SK-N-SH (cell line): ENCODE results near the gene LMBR1. TPM values are rescaled to one million over a fixed set of nuclear protein-coding genes. Genes with fewer than 3 reads are reported as not detected.

ENCODE experiments used
- CTCF ChIA-PET: fragments of 300-600, 350-600 bp; formaldehyde crosslinking; extraction: SDS; loops from one replicate; lab custom pipeline; 2021; lab: Yijun Ruan, JAX
- POLR2A ChIA-PET: fragments of 350-600 bp; sonication (Branson Sonifier 250); formaldehyde crosslinking; extraction: SDS; loops from one replicate; lab custom pipeline; 2020; ENCODE audit warnings: antibody characterized with exemption, inconsistent platforms; lab: Yijun Ruan, JAX
- DNase-seq: peaks from one replicate; pipeline ENCODE4 v3.0.0; 2012
- H2AFZ ChIP-seq: fragments of 200-600 bp; sonication (generic); 2 replicates; pipeline ENCODE4 v1.8.1; 2016; ENCODE audit warnings: antibody characterized with exemption, mild to moderate bottlenecking, low read depth
- H3F3A ChIP-seq: fragments of 200-600 bp; sonication (generic); replicated peaks from 2 replicates; pipeline ENCODE3; 2016; ENCODE audit warnings: antibody characterized with exemption, mild to moderate bottlenecking; ENCODE audit not compliant: insufficient read depth
- H3K27ac ChIP-seq, 2 experiments: fragments of 200-500 bp in 1 of 2; fragments of 200-600 bp in 1 of 2; sonication (Bioruptor generic) in 1 of 2; sonication (generic), shearing (Covaris generic) in 1 of 2; 2 replicates each; pipeline versions ENCODE4 v1.5.1 to v1.6.1; 2014 to 2016; ENCODE audit warnings: low read depth in 2 of 2, inconsistent platforms in 1 of 2, low read length in 1 of 2, mild to moderate bottlenecking in 1 of 2, mixed read lengths in 1 of 2
- H3K27me3 ChIP-seq: fragments of 200-600 bp; sonication (generic), shearing (Covaris generic); 2 replicates; pipeline ENCODE4 v1.6.1; 2016; ENCODE audit warnings: mixed run types; ENCODE audit not compliant: insufficient read depth
- H3K36me3 ChIP-seq, 2 experiments: fragments of 200-500 bp in 1 of 2; fragments of 200-600 bp in 1 of 2; sonication (Bioruptor generic) in 1 of 2; sonication (generic) in 1 of 2; replicated peaks in 1 of 2; 2 replicates each; pipeline versions ENCODE3 to v1.5.1; 2014 to 2016; ENCODE audit warnings: low read length in 1 of 2, mild to moderate bottlenecking in 1 of 2; ENCODE audit not compliant: insufficient read depth in 2 of 2, control insufficient read depth in 1 of 2
- H3K4me1 ChIP-seq, 2 experiments: fragments of 200-500 bp in 1 of 2; fragments of 200-600 bp in 1 of 2; sonication (Bioruptor generic) in 1 of 2; sonication (generic), shearing (Covaris generic) in 1 of 2; 2 replicates each; pipeline versions ENCODE4 v1.5.1 to v1.6.1; 2014 to 2016; ENCODE audit warnings: low read depth in 1 of 2, low read length in 1 of 2, mixed run types in 1 of 2; ENCODE audit not compliant: insufficient read depth in 2 of 2, control insufficient read depth in 1 of 2
- H3K4me2 ChIP-seq: fragments of 200-600 bp; sonication (generic), shearing (Covaris generic); 2 replicates; pipeline ENCODE4 v1.6.1; 2017; ENCODE audit warnings: mixed run types
- H3K4me3 ChIP-seq, 2 experiments: fragments of 200-500 bp in 1 of 2; fragments of 200-600 bp in 1 of 2; sonication (Bioruptor generic) in 1 of 2; sonication (generic), shearing (Covaris generic) in 1 of 2; 2 replicates each; pipeline versions ENCODE4 v1.5.1 to v1.8.1; 2014 to 2016; ENCODE audit warnings: low read depth in 2 of 2, inconsistent platforms in 1 of 2, low read length in 1 of 2, mild to moderate bottlenecking in 1 of 2, mixed read lengths in 1 of 2, moderate library complexity in 1 of 2
- H3K79me2 ChIP-seq: fragments of 200-600 bp; sonication (generic); 2 replicates; pipeline ENCODE4 v1.8.1; 2017; ENCODE audit warnings: mild to moderate bottlenecking; ENCODE audit not compliant: insufficient read depth
- H3K9ac ChIP-seq: fragments of 200-600 bp; sonication (generic); 2 replicates; pipeline ENCODE4 v1.6.1; 2017; ENCODE audit warnings: mixed run types
- H3K9me2 ChIP-seq: fragments of 200-600 bp; sonication (generic); 2 replicates; pipeline ENCODE4 v1.6.1; 2017; ENCODE audit warnings: mixed run types
- H3K9me3 ChIP-seq: fragments of 200-600 bp; sonication (generic); 2 replicates; pipeline ENCODE4 v1.6.1; 2017; ENCODE audit warnings: mixed run types, mild to moderate bottlenecking, moderate library complexity
- H4K20me1 ChIP-seq: fragments of 200-600 bp; sonication (generic); 2 replicates; pipeline ENCODE4 v1.6.1; 2017; ENCODE audit warnings: mild to moderate bottlenecking, mixed run types; ENCODE audit not compliant: insufficient read depth
- EP300 ChIP-seq, 2 experiments: IDR thresholded peaks; 2 replicates each; pipeline versions ENCODE4 v1.4.0 to v1.6.1; 2012; ENCODE audit warnings: borderline replicate concordance in 1 of 2, low read depth in 1 of 2, low read length in 1 of 2
- EZH2phosphoT487 ChIP-seq: fragments of 200-600 bp; sonication (generic); IDR thresholded peaks from 2 replicates; pipeline ENCODE4 v1.6.1; 2017; ENCODE audit warnings: low read depth, mixed run types, mild to moderate bottlenecking, antibody characterized with exemption, moderate library complexity, borderline replicate concordance
- GABPA ChIP-seq: IDR thresholded peaks from 2 replicates; pipeline ENCODE4 v1.4.0; 2012; ENCODE audit warnings: low read depth, mild to moderate bottlenecking
- GATA2 ChIP-seq: sonication (generic); formaldehyde crosslinking; IDR thresholded peaks from 2 replicates; pipeline ENCODE4 v1.5.0; 2020; ENCODE audit warnings: mild to moderate bottlenecking, missing genetic modification reagents
- MEF2A ChIP-seq: IDR thresholded peaks from 2 replicates; pipeline ENCODE4 v1.4.0; 2012; ENCODE audit warnings: low read depth, borderline replicate concordance
- MXI1 ChIP-seq: IDR thresholded peaks from 2 replicates; pipeline ENCODE4 v1.6.1; 2012; ENCODE audit warnings: mild to moderate bottlenecking, low read depth, low read length, improper control_type of control experiment
- NFIC ChIP-seq: IDR thresholded peaks from 2 replicates; pipeline ENCODE4 v1.4.0; 2012; ENCODE audit warnings: borderline replicate concordance
- NRF1 ChIP-seq: IDR thresholded peaks from 2 replicates; pipeline ENCODE4 v1.6.1; 2012; ENCODE audit warnings: low read depth, mild to moderate bottlenecking, low read length
- POLR2AphosphoS5 ChIP-seq: IDR thresholded peaks from 2 replicates; pipeline ENCODE4 v1.6.1; 2012; ENCODE audit warnings: low read depth, low read length
- SIN3A ChIP-seq: IDR thresholded peaks from 2 replicates; pipeline ENCODE4 v1.6.1; 2012; ENCODE audit warnings: low read depth, mild to moderate bottlenecking, low read length, moderate library complexity, borderline replicate concordance
- SMC3 ChIP-seq: IDR thresholded peaks from 2 replicates; pipeline ENCODE4 v1.6.1; 2012; ENCODE audit warnings: low read depth, low read length, improper control_type of control experiment
- TAF1 ChIP-seq: IDR thresholded peaks from 2 replicates; pipeline ENCODE4 v1.6.1; 2012; ENCODE audit warnings: low read depth, mild to moderate bottlenecking, low read length, moderate library complexity, borderline replicate concordance
- TEAD4 ChIP-seq: IDR thresholded peaks from 2 replicates; pipeline ENCODE4 v1.4.0; 2012; ENCODE audit warnings: mild to moderate bottlenecking, borderline replicate concordance; ENCODE audit not compliant: insufficient read depth
- WGBS: methylation state at CpG from one replicate; pipeline ENCODE4 v1.1.6; 2017; ENCODE audit warnings: low lambda C conversion rate; 5-methylcytosine and 5-hydroxymethylcytosine counted together
- polyA plus RNA-seq, 3 experiments: library from polyadenylated mRNA; depleted of rRNA; stranded (reverse); fragments of >200 nt; gene quantifications; 2 replicates each; pipeline ENCODE4 v1.2.3, GENCODE V29; 2012
- TF ChIP-seq, protein P1 (sequence below): fragments of 150-350 bp; IDR thresholded peaks from 2 replicates; pipeline ENCODE4 v1.6.1; 2016; ENCODE audit warnings: mild to moderate bottlenecking, low read depth, low read length
- TF ChIP-seq, protein P2 (sequence below): IDR thresholded peaks from 2 replicates; pipeline ENCODE4 v1.4.0; 2012; ENCODE audit warnings: low read depth, borderline replicate concordance
- TF ChIP-seq, protein P3 (sequence below): IDR thresholded peaks from 2 replicates; pipeline ENCODE4 v1.6.1; 2012; ENCODE audit warnings: mild to moderate bottlenecking, low read depth, low read length, moderate library complexity
- TF ChIP-seq, protein P4 (sequence below): fragments of 150-350 bp; IDR thresholded peaks from 2 replicates; pipeline ENCODE4 v1.6.1; 2017; ENCODE audit warnings: antibody characterized with exemption, low read length, low read depth, borderline replicate concordance
- TF ChIP-seq, protein P5 (sequence below): IDR thresholded peaks from 2 replicates; pipeline ENCODE4 v1.4.0; 2012; ENCODE audit warnings: low read depth

The LMBR1 gene
- polyA plus RNA-seq, 1 of the 3 experiments (the other 2 are of a cell fraction), result 24.6 TPM

DNA sequence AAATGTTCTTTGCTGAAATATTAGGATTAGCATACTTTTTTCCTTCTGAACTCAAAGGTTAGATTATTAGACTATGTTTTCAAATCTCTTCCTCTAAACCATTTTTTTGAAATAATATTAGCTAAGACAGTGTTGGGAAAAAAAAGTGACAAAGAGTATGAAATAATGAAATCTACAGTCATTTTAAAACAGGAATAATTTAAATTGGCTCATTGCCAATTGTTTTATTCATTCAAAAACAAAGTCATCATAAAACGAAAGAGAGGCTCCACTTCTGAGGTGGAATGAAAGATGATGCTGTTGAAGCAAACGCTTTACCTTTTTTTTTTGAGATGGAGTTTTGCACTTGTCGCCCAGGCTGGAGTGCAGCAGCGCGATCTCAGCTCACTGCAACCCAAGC is 201.2 kb downstream of the LMBR1 start:
- no peaks in the 10 kb centered on the region for H4K20me1 ChIP-seq
- no peak overlapping the region for H3K27ac ChIP-seq
- TF ChIP-seq, protein P1, sequence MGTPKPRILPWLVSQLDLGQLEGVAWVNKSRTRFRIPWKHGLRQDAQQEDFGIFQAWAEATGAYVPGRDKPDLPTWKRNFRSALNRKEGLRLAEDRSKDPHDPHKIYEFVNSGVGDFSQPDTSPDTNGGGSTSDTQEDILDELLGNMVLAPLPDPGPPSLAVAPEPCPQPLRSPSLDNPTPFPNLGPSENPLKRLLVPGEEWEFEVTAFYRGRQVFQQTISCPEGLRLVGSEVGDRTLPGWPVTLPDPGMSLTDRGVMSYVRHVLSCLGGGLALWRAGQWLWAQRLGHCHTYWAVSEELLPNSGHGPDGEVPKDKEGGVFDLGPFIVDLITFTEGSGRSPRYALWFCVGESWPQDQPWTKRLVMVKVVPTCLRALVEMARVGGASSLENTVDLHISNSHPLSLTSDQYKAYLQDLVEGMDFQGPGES, result no peak
- TF ChIP-seq, protein P2, sequence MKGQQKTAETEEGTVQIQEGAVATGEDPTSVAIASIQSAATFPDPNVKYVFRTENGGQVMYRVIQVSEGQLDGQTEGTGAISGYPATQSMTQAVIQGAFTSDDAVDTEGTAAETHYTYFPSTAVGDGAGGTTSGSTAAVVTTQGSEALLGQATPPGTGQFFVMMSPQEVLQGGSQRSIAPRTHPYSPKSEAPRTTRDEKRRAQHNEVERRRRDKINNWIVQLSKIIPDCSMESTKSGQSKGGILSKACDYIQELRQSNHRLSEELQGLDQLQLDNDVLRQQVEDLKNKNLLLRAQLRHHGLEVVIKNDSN, result no peak
- TF ChIP-seq, protein P3, sequence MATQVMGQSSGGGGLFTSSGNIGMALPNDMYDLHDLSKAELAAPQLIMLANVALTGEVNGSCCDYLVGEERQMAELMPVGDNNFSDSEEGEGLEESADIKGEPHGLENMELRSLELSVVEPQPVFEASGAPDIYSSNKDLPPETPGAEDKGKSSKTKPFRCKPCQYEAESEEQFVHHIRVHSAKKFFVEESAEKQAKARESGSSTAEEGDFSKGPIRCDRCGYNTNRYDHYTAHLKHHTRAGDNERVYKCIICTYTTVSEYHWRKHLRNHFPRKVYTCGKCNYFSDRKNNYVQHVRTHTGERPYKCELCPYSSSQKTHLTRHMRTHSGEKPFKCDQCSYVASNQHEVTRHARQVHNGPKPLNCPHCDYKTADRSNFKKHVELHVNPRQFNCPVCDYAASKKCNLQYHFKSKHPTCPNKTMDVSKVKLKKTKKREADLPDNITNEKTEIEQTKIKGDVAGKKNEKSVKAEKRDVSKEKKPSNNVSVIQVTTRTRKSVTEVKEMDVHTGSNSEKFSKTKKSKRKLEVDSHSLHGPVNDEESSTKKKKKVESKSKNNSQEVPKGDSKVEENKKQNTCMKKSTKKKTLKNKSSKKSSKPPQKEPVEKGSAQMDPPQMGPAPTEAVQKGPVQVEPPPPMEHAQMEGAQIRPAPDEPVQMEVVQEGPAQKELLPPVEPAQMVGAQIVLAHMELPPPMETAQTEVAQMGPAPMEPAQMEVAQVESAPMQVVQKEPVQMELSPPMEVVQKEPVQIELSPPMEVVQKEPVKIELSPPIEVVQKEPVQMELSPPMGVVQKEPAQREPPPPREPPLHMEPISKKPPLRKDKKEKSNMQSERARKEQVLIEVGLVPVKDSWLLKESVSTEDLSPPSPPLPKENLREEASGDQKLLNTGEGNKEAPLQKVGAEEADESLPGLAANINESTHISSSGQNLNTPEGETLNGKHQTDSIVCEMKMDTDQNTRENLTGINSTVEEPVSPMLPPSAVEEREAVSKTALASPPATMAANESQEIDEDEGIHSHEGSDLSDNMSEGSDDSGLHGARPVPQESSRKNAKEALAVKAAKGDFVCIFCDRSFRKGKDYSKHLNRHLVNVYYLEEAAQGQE, result no peak
- TF ChIP-seq MEF2A (no peak), EZH2phosphoT487 (no peak), NFIC (no peak; the same call in 1 of the 2 replicates), SIN3A (no peak), MXI1 (no peak), TAF1 (no peak), SMC3 (no peak), POLR2AphosphoS5 (no peak), TEAD4 (no peak), GABPA (no peak), EP300 (IDR thresholded peaks at IDR 0.05; ENCODE audit: borderline replicate concordance in 1 of 2, low read depth in 1 of 2, low read length in 1 of 2) (no peak), NRF1 (no peak), GATA2 (CRISPR knock-in tag) (no peak)
- TF ChIP-seq, protein P4, sequence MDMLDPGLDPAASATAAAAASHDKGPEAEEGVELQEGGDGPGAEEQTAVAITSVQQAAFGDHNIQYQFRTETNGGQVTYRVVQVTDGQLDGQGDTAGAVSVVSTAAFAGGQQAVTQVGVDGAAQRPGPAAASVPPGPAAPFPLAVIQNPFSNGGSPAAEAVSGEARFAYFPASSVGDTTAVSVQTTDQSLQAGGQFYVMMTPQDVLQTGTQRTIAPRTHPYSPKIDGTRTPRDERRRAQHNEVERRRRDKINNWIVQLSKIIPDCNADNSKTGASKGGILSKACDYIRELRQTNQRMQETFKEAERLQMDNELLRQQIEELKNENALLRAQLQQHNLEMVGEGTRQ, result no peak
- TF ChIP-seq, protein P5, sequence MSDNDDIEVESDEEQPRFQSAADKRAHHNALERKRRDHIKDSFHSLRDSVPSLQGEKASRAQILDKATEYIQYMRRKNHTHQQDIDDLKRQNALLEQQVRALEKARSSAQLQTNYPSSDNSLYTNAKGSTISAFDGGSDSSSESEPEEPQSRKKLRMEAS, result no peak
- TF ChIP-seq, all 33 proteins: peak for 0
- no peaks in the 10 kb centered on the region for H3K79me2 ChIP-seq
- H3K9me2 ChIP-seq, result no peaks in the 10 kb centered on the region
- WGBS, result 85% methylated on average over 5 of the region's 5 CpGs
- ChIA-PET POLR2A (no interaction called here), CTCF (interaction anchor here (1.3 to 3.0 kb wide), 3 partner anchors 11 to 72 kb away, joined by 3 to 9 read pairs (median 3); no protein-coding TSS in a partner anchor)
- H3F3A ChIP-seq, result no peaks in the 10 kb centered on the region
- no peak overlapping the region for H3K9ac ChIP-seq
- no peak for DNase-seq
- H3K9me3 ChIP-seq, result 0 out of 2 replicates have a peak, but pooled peaks cover 5% of the 10 kb centered on the region
- H3K27me3 ChIP-seq, result no peaks in the 10 kb centered on the region
- no peak overlapping the region for H3K4me2 ChIP-seq
- H3K36me3 ChIP-seq, result peaks cover 0 to 8% of the 10 kb centered on the region in 2 experiments
- no peaks in the 10 kb centered on the region; a peak in 2 of 4 replicates for H3K4me1 ChIP-seq
- H2AFZ ChIP-seq, result no peak overlapping the region
- H3K4me3 ChIP-seq, result no peak overlapping the region
